HepG2 (cell line): ENCODE data around the gene QKI. TPM values are rescaled to one million over a fixed set of nuclear protein-coding genes. Genes with fewer than 3 reads are reported as not detected.

Experiments used
- ATAC-seq: fragments of 200-7000 bp; cut with Tn5 transposase; 3 replicates; pipeline ENCODE4 v1.9.1; 2020; ENCODE audit warnings: mild to moderate bottlenecking, moderate library complexity
- BruUV-seq: library from RNA; stranded (reverse); fragments of 400-500 nt; replicated peaks from 2 replicates; lab custom pipeline; 2021; lab: Mats Ljungman, UMichigan
- CTCF ChIA-PET: fragments of 300-600 bp; formaldehyde crosslinking; extraction: SDS; loops from one replicate; lab custom pipeline; 2021; ENCODE audit warnings: low total read pairs, inconsistent platforms, low intra/inter-chr PET ratio; lab: Yijun Ruan, JAX
- POLR2A ChIA-PET: fragments of 350-600 bp; sonication (Branson Sonifier 250); formaldehyde crosslinking; loops from one replicate; lab custom pipeline; 2020; ENCODE audit warnings: antibody characterized with exemption, inconsistent platforms; lab: Yijun Ruan, JAX
- DNase-seq: peaks from one replicate; pipeline ENCODE4 v3.0.0-alpha.2; 2015; ENCODE audit warnings: low spot score
- FAIRE-seq: peaks from 3 replicates; lab custom pipeline; 2011; peaks lifted over from hg19 to GRCh38; lab: Jason Lieb, UNC
- H2AFZ ChIP-seq: one replicate; pipeline ENCODE4 v1.6.1; 2011; ENCODE audit warnings: low read length, inconsistent platforms
- H3K27ac ChIP-seq: fragments of 300-600 bp; 3 replicates; pipeline ENCODE4 v1.8.0; 2011; ENCODE audit warnings: mixed run types, mild to moderate bottlenecking, mixed read lengths, low read length, inconsistent platforms; ENCODE audit not compliant: insufficient read depth; ENCODE audit errors: extremely low read length
- H3K27me3 ChIP-seq, 2 experiments: fragments of 200-600 bp in 1 of 2; 2 replicates in 1 of 2; 3 replicates in 1 of 2; pipeline versions ENCODE4 v1.6.0 to v1.8.0; 2011; ENCODE audit warnings: low read length in 2 of 2, mild to moderate bottlenecking in 2 of 2, moderate library complexity in 2 of 2, inconsistent platforms in 1 of 2; ENCODE audit not compliant: insufficient read depth in 2 of 2, control insufficient read depth in 1 of 2
- H3K36me3 ChIP-seq, 2 experiments: fragments of 200-600 bp in 1 of 2; replicated peaks in 1 of 2; 2 replicates in 1 of 2; 3 replicates in 1 of 2; pipeline versions ENCODE4 v1.5.1 to v1.8.0; 2011; ENCODE audit warnings: low read length in 2 of 2, inconsistent platforms in 1 of 2; ENCODE audit not compliant: insufficient read depth in 2 of 2, control insufficient read depth in 1 of 2
- H3K4me1 ChIP-seq: 2 replicates; pipeline ENCODE4 v1.5.1; 2012; ENCODE audit warnings: low read length, inconsistent platforms; ENCODE audit not compliant: insufficient read depth
- H3K4me2 ChIP-seq: 2 replicates; pipeline ENCODE4 v1.6.0; 2011; ENCODE audit warnings: low read depth, low read length, inconsistent platforms
- H3K4me3 ChIP-seq, 3 experiments: fragments of 200-600 bp in 1 of 3; sonication (generic), shearing (Covaris generic) in 1 of 3; replicated peaks in 1 of 3; 2 replicates each; pipeline ENCODE4 v1.5.1; 2011 to 2016; ENCODE audit warnings: low read length in 3 of 3, inconsistent platforms in 2 of 3, low read depth in 2 of 3, mild to moderate bottlenecking in 2 of 3, control low read depth in 1 of 3, mixed read lengths in 1 of 3; ENCODE audit not compliant: insufficient read depth in 1 of 3
- H3K79me2 ChIP-seq: one replicate; pipeline ENCODE4 v1.6.1; 2011; ENCODE audit warnings: low read length, inconsistent platforms; ENCODE audit not compliant: insufficient read depth
- H3K9ac ChIP-seq: 2 replicates; pipeline ENCODE4 v1.6.0; 2011; ENCODE audit warnings: mild to moderate bottlenecking, low read depth, low read length, inconsistent platforms; ENCODE audit not compliant: insufficient read depth
- H3K9me3 ChIP-seq: 2 replicates; pipeline ENCODE4 v1.5.1; 2012; ENCODE audit warnings: mild to moderate bottlenecking, low read length
- H4K20me1 ChIP-seq: 2 replicates; pipeline ENCODE4 v1.6.0; 2011; ENCODE audit warnings: inconsistent platforms, mild to moderate bottlenecking, low read length, moderate library complexity; ENCODE audit not compliant: insufficient read depth
- SNAI1 ChIP-seq: sonication (generic); formaldehyde crosslinking; IDR thresholded peaks from 2 replicates; pipeline ENCODE4 v1.5.0; 2020; ENCODE audit warnings: mild to moderate bottlenecking, missing genetic modification reagents, borderline replicate concordance
- ZBTB49 ChIP-seq: sonication (generic); formaldehyde crosslinking; IDR thresholded peaks from 2 replicates; pipeline ENCODE4 v1.4.0; 2020; ENCODE audit warnings: missing genetic modification reagents, borderline replicate concordance
- ZNF260 ChIP-seq: sonication (generic); formaldehyde crosslinking; IDR thresholded peaks from 2 replicates; pipeline ENCODE4 v1.4.0; 2020; ENCODE audit warnings: missing genetic modification reagents, low read depth, mild to moderate bottlenecking, borderline replicate concordance
- ZNF451 ChIP-seq: sonication (generic); formaldehyde crosslinking; IDR thresholded peaks from 2 replicates; pipeline ENCODE4 v1.5.0; 2020; ENCODE audit warnings: mild to moderate bottlenecking, missing genetic modification reagents
- ZNF646 ChIP-seq: sonication (generic); formaldehyde crosslinking; IDR thresholded peaks from 2 replicates; pipeline ENCODE4 v1.9.0; 2021; ENCODE audit warnings: mild to moderate bottlenecking, missing genetic modification reagents
- WGBS: methylation state at CpG from one replicate; pipeline ENCODE4 v1.1.6; 2017; ENCODE audit warnings: low lambda C conversion rate; 5-methylcytosine and 5-hydroxymethylcytosine counted together
- in situ Hi-C: cut with HindIII; loops from 2 replicates; pipeline ENCODE4 v1.10.0; 2017; ENCODE audit warnings: low pct_unique_long_range_greater_than_20kb; ENCODE audit not compliant: extremely low pct_ligation_motif_present
- intact Hi-C: fragments of 100-400 bp; cut with micrococcal nuclease; formaldehyde crosslinking; loops from one replicate; pipeline ENCODE4 v1.10.0; 2022; ENCODE audit not compliant: unreplicated experiment
- polyA plus RNA-seq, 8 experiments: library from polyadenylated mRNA; depleted of rRNA in 3 of 8; stranded (reverse) in 7 of 8; unstranded in 1 of 8; fragments of >200 nt; fragmentation: Illumina TruSeq in 4 of 8; extraction: Trizol in 4 of 8; gene quantifications; 2 replicates each; pipeline versions ENCODE4 v1.2.1 to v1.2.3, GENCODE V29; 2011 to 2016; ENCODE audit warnings: low read depth in 4 of 8, missing spikeins in 1 of 8, mixed read lengths in 1 of 8; ENCODE audit not compliant: insufficient read depth in 1 of 8
- total RNA-seq, 5 experiments: library from RNA; depleted of rRNA; stranded (reverse); fragments of >200 nt; fragmentation: Illumina TruSeq; extraction: Trizol; gene quantifications; 2 replicates each; pipeline ENCODE4 v1.2.3, GENCODE V29; 2016; ENCODE audit warnings: low read depth in 1 of 5
- TF ChIP-seq, protein P1 (sequence below): IDR thresholded peaks from 2 replicates; pipeline ENCODE4 v1.6.1; 2018; ENCODE audit warnings: missing genetic modification reagents, mild to moderate bottlenecking, missing compliant biosample characterization
- TF ChIP-seq, protein P2 (sequence below): IDR thresholded peaks from 2 replicates; pipeline ENCODE4 v1.6.1; 2016; ENCODE audit warnings: mild to moderate bottlenecking, missing biosample characterization, missing genetic modification reagents

QKI gene
- total and polyA plus RNA-seq, 2 of the 13 experiments (the other 11 are each of a cell fraction or from before 2014, with no cell fraction given), result 136 to 137 TPM

DNA sequence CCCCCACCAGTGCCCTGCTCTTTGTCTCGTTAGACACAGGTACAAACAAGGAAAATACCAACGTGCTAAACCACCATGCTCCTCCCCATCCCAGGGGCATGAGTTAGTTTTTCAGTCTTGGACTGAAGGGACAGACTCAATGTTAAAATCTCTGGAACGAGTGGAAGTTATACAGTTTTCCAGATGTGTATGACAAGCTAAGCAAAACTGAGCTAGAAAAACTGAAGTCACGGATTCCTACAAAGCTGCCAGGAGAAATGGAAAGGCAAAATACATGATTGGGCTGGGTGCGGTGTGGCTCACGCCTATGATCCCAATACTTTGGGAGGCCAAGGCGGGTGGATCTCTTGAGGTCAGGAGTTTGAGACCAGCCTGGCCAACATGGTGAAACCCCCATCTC lies 34.3 kb upstream of the QKI start:
- no peak overlapping the region for H2AFZ ChIP-seq
- no TSS peak for BruUV-seq
- H3K4me3 ChIP-seq, result no peak overlapping the region
- in situ Hi-C loops (no loop called here), intact Hi-C loops (no loop called here)
- no peaks in the 10 kb centered on the region for H3K36me3 ChIP-seq
- H3K4me2 ChIP-seq, result no peak overlapping the region
- no peak overlapping the region for H3K27ac ChIP-seq
- no peak overlapping the region for H3K9ac ChIP-seq
- TF ChIP-seq SNAI1 (CRISPR knock-in tag), result no peak
- no peak for TF ChIP-seq ZBTB49
- TF ChIP-seq, protein P1, sequence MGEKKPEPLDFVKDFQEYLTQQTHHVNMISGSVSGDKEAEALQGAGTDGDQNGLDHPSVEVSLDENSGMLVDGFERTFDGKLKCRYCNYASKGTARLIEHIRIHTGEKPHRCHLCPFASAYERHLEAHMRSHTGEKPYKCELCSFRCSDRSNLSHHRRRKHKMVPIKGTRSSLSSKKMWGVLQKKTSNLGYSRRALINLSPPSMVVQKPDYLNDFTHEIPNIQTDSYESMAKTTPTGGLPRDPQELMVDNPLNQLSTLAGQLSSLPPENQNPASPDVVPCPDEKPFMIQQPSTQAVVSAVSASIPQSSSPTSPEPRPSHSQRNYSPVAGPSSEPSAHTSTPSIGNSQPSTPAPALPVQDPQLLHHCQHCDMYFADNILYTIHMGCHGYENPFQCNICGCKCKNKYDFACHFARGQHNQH (CRISPR knock-in tag), result no peak
- TF ChIP-seq, protein P2, sequence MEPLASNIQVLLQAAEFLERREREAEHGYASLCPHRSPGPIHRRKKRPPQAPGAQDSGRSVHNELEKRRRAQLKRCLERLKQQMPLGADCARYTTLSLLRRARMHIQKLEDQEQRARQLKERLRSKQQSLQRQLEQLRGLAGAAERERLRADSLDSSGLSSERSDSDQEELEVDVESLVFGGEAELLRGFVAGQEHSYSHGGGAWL (CRISPR knock-in tag), result no peak
- TF ChIP-seq ZNF646 (CRISPR knock-in tag), result no peak
- no peak for TF ChIP-seq ZNF451 (CRISPR knock-in tag)
- TF ChIP-seq ZNF260 (CRISPR knock-in tag), result no peak
- FAIRE-seq (no peak), ATAC-seq (no peak; the same call in 2 of the 3 replicates), DNase-seq (no peak)
- peaks cover 0 to 16% of the 10 kb centered on the region in 2 experiments; a peak in 3 of 5 replicates for H3K27me3 ChIP-seq
- 55% methylated on average over 7 of the region's 7 CpGs for WGBS
- peaks cover 11% of the 10 kb centered on the region; the same call in 1 of the 2 replicates for H3K9me3 ChIP-seq
- CTCF ChIA-PET, result no interaction called here
- peaks cover 26% of the 10 kb centered on the region for H3K4me1 ChIP-seq
- POLR2A ChIA-PET, result no interaction called here
- no peaks in the 10 kb centered on the region for H4K20me1 ChIP-seq
- H3K79me2 ChIP-seq, result no peaks in the 10 kb centered on the region
